A673 (cell line): ENCODE measurements around the gene NEIL1.
A peak's percentile ranks its signal among the peaks of the same experiment; 100 is the strongest.

Source experiments
- EZH2 ChIP-seq: fragments of 200-600 bp; sonication (generic); IDR thresholded peaks from 2 replicates; pipeline ENCODE4 v1.6.1; 2017; ENCODE audit warnings: borderline replicate concordance, low read depth, mild to moderate bottlenecking, mixed read lengths, antibody characterized with exemption, low read length; ENCODE audit not compliant: poor library complexity, severe bottlenecking
- TF ChIP-seq, protein P1 (sequence below): fragments of 300-800, 200-600 bp; sonication (generic); conservative IDR thresholded peaks from 2 replicates; pipeline ENCODE4 v1.5.1; 2017; ENCODE audit warnings: low read depth, mild to moderate bottlenecking, antibody characterized with exemption, low read length, moderate library complexity, mixed read lengths

DNA sequence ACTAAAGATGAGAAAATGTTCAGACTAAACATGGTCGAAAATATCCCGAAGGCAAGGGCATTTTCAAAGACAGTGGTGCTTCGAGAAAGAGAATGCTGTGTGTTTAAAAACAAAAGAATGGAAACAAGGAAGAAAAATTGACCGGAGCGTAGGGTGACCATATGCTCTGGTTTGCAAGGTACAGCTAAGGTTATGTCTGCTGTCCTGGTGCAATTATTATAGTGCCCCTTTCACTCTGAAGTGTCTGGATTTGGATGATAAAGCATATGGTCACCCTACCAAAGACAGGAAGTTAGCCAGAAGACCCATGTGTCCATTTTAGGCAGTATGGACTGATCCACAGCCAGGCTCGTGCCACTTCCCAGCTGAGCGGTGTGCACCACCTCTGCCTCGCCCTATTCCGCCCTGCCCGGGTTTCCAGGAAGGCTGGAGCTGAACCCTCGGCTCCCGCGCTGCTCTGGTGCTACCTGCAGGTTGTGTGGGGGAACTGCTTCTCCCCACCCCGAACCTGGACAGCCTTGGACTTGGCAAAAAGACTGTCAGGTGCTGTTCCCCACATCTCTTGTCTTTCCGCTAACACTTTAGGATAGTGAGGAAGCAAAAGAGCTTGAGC is 39.0 kb upstream of the NEIL1 start:
- TF ChIP-seq, protein P1, sequence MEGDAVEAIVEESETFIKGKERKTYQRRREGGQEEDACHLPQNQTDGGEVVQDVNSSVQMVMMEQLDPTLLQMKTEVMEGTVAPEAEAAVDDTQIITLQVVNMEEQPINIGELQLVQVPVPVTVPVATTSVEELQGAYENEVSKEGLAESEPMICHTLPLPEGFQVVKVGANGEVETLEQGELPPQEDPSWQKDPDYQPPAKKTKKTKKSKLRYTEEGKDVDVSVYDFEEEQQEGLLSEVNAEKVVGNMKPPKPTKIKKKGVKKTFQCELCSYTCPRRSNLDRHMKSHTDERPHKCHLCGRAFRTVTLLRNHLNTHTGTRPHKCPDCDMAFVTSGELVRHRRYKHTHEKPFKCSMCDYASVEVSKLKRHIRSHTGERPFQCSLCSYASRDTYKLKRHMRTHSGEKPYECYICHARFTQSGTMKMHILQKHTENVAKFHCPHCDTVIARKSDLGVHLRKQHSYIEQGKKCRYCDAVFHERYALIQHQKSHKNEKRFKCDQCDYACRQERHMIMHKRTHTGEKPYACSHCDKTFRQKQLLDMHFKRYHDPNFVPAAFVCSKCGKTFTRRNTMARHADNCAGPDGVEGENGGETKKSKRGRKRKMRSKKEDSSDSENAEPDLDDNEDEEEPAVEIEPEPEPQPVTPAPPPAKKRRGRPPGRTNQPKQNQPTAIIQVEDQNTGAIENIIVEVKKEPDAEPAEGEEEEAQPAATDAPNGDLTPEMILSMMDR, result peak; percentile 66
- no peak for TF ChIP-seq EZH2
